ENCODE measurements around the gene ARL6IP4. TPM values are rescaled to one million over a fixed set of nuclear protein-coding genes. Genes with fewer than 3 reads are reported as not detected.

The ARL6IP4 gene
- 111 and 160 TPM in 2 replicates for total RNA-seq

GRCh38 chr12:122980183-122981035 lies at the start of gene ARL6IP4:
Gene ARL6IP4 (plus strand): TSS chr12:122980681. CDS start chr12:122981140, 459 bp downstream.

GRCh38 chr12:122965851-122966742 lies 14.4 kb upstream of the ARL6IP4 start, which contains the start of gene ABCB9:
Gene ABCB9 (minus strand): TSS chr12:122966463. CDS start chr12:122960235, 6,228 bp downstream.

GRCh38 chr12:122974892-122975789 lies 5.3 kb upstream of the ARL6IP4 start, which contains the start of gene OGFOD2:
Gene OGFOD2 (plus strand): TSS chr12:122975244. CDS start chr12:122975252, 8 bp downstream.

Other genes with a start within 250 kb of the ARL6IP4 start
- gene HCAR1, start 249.8 kb upstream of the ARL6IP4 start, total RNA-seq, result not detected in 2 replicates
- gene DENR, start 227.9 kb upstream of the ARL6IP4 start, total RNA-seq, result 42.6 and 46.1 TPM in 2 replicates
- 0.78 and 1.0 TPM in 2 replicates for gene CCDC62, start 206.1 kb upstream of the ARL6IP4 start, total RNA-seq
- gene HIP1R, start 145.2 kb upstream of the ARL6IP4 start, total RNA-seq, result 33.8 and 50.9 TPM in 2 replicates
- 23.2 and 36.5 TPM in 2 replicates for gene VPS37B, start 84.6 kb upstream of the ARL6IP4 start, total RNA-seq
- gene ABCB9, start 14.2 kb upstream of the ARL6IP4 start, total RNA-seq, result 3.4 and 5.0 TPM in 2 replicates
- gene OGFOD2, start 5.4 kb upstream of the ARL6IP4 start, total RNA-seq, result 10.6 TPM in 2 replicates
- 1.4 and 6.5 TPM in 2 replicates for gene PITPNM2, start 170.4 kb downstream of the ARL6IP4 start, total RNA-seq